ENCODE results near the gene P3H1. TPM values are rescaled to one million over a fixed set of nuclear protein-coding genes. Genes with fewer than 3 reads are reported as not detected.

Gene P3H1
- total RNA-seq, 1 experiment from 2014 or later, result 47.1 TPM

DNA sequence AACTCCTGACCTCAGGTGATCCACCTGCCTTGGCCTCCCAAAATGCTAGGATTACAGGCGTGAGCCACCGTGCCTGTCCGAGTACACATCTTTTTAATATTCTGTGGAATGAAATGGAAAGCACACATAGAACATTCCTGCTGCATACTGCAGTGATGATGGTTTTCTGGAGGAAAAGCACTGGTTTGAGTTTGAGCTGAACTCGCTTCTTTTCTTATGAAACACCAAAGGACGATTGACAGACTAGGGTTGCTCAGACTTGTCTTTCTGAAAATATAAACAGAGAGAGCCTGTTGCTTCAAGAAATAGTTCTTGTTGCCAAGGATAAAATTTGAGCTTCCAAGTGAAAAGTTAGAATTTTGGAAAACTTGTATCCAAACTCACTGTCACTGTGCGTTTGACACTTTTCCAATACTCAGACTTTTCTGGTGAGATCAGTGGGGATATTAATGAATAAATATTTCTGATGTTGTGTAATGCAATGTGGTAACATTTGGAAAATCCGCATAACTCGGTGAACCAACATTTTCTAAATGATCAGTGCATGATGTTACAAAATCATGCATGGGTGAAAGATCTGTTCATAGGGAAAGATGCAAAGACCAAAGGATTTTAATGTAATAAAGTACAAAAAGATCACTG is 35.1 kb upstream of the P3H1 start:
- H3K23ac ChIP-seq (ENCODE audit: insufficient read length, low read depth, low read length), result no peak overlapping the region
- no peaks in the 10 kb centered on the region for H3K4me1 ChIP-seq (ENCODE audit: insufficient read depth, low read length)
- no peak overlapping the region for H3K27ac ChIP-seq (ENCODE audit: insufficient read length, low read depth, low read length)
- no peak overlapping the region for H3K18ac ChIP-seq (ENCODE audit: insufficient read length, low read depth, low read length)
- Mint-ChIP-seq H3K27me3 (ENCODE audit: low read depth) (no peaks in the 10 kb centered on the region; the same call in 1 of the 2 replicates), H3K9me3 (peaks cover 17 to 19% of the 10 kb centered on the region in 2 experiments), H3K4me3 (no peak overlapping the region), H3K27ac (no peak overlapping the region), H3K4me1 (no peaks in the 10 kb centered on the region), H3K36me3 (ENCODE audit: insufficient read depth in 1 of 3, low read depth in 3 of 3) (peaks cover 19 to 30% (median 30%) of the 10 kb centered on the region in 3 experiments)
- TF ChIP-seq, protein P1, sequence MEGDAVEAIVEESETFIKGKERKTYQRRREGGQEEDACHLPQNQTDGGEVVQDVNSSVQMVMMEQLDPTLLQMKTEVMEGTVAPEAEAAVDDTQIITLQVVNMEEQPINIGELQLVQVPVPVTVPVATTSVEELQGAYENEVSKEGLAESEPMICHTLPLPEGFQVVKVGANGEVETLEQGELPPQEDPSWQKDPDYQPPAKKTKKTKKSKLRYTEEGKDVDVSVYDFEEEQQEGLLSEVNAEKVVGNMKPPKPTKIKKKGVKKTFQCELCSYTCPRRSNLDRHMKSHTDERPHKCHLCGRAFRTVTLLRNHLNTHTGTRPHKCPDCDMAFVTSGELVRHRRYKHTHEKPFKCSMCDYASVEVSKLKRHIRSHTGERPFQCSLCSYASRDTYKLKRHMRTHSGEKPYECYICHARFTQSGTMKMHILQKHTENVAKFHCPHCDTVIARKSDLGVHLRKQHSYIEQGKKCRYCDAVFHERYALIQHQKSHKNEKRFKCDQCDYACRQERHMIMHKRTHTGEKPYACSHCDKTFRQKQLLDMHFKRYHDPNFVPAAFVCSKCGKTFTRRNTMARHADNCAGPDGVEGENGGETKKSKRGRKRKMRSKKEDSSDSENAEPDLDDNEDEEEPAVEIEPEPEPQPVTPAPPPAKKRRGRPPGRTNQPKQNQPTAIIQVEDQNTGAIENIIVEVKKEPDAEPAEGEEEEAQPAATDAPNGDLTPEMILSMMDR (conservative IDR thresholded peaks at IDR 0.05), result no peak
- no peaks in the 10 kb centered on the region for H3K9me3 ChIP-seq (ENCODE audit: control insufficient read depth, low read depth, low read length)
- H3K27me3 ChIP-seq (ENCODE audit: insufficient read depth, low read length), result no peaks in the 10 kb centered on the region
- WGBS (ENCODE audit: extremely low coverage, insufficient read length, low lambda C conversion rate), result no CpG with 5 or more reads among the region's 8 CpGs
- no peak overlapping the region for H3K14ac ChIP-seq (ENCODE audit: insufficient read depth, low read length)
- no peak overlapping the region for H2BK12ac ChIP-seq (ENCODE audit: insufficient read length, low read depth, low read length)
- no peak overlapping the region for H3T11ph ChIP-seq (ENCODE audit: low read length)
- H3K56ac ChIP-seq (ENCODE audit: insufficient read length, low read depth, low read length), result no peak overlapping the region
- H4K20me1 ChIP-seq (ENCODE audit: control insufficient read depth, insufficient read depth, insufficient read length), result no peaks in the 10 kb centered on the region
- H3K23me2 ChIP-seq (ENCODE audit: insufficient read length, low read depth, low read length, poor library complexity, severe bottlenecking), result no peaks in the 10 kb centered on the region
- no peak overlapping the region for H2BK120ac ChIP-seq (ENCODE audit: low read depth, low read length, poor library complexity, severe bottlenecking)
- no peak overlapping the region for H3K9ac ChIP-seq (ENCODE audit: extremely low read depth, insufficient read length, low read length)
- H3K4ac ChIP-seq (ENCODE audit: low read depth, low read length), result no peak overlapping the region
- H3K4me2 ChIP-seq (ENCODE audit: insufficient read depth, insufficient read length, low read length), result no peak overlapping the region
- no peak overlapping the region for H2AFZ ChIP-seq (ENCODE audit: low read length)
- H3K79me2 ChIP-seq (ENCODE audit: insufficient read depth, low read length), result no peaks in the 10 kb centered on the region
- no peak overlapping the region for H2BK5ac ChIP-seq (ENCODE audit: insufficient read length, low read length)
- no peak overlapping the region for H4K5ac ChIP-seq (ENCODE audit: insufficient read length, low read depth, low read length)
- DNase-seq, result no peak
- no peak overlapping the region for H2AK5ac ChIP-seq (ENCODE audit: insufficient read length, low read length)
- H4K8ac ChIP-seq (replicated peaks; ENCODE audit: insufficient read length, low read depth, low read length), result no peak overlapping the region
- H2BK15ac ChIP-seq (ENCODE audit: low read depth, low read length), result no peak overlapping the region
- no peak overlapping the region for H2BK20ac ChIP-seq (ENCODE audit: low read depth, low read length, poor library complexity, severe bottlenecking)
- H4K91ac ChIP-seq (ENCODE audit: insufficient read length, low read depth, low read length), result no peak overlapping the region
- H3K79me1 ChIP-seq (ENCODE audit: insufficient read depth, low read depth, low read length, poor library complexity, severe bottlenecking), result no peaks in the 10 kb centered on the region

Data from H9 (cell line).